Peyer's patch (tissue), 4 donors: ENCODE data around the gene FAM174C. TPM values are rescaled to one million over a fixed set of nuclear protein-coding genes. Genes with fewer than 3 reads are reported as not detected.
"Not testable (repeated sequence)": the region's sequence is repeated elsewhere in the genome, so short reads cannot be mapped to it uniquely, and the experiment has no call there.

Experiments used
- DNase-seq, 3 donors: peaks; one replicate each; pipeline ENCODE4 v3.0.0-alpha.2; 2017 to 2019
- H3K27ac ChIP-seq, 4 donors: fragments of 200-600 bp; sonication (generic); one replicate each; pipeline ENCODE4 v1.5.1; 2016 to 2019
- H3K27me3 ChIP-seq, 2 donors: fragments of 200-600 bp; sonication (generic); one replicate each; pipeline ENCODE4 v1.5.1; 2019
- H3K36me3 ChIP-seq, 3 donors: fragments of 200-600 bp; sonication (generic); one replicate each; pipeline ENCODE4 v1.5.1; 2016 to 2019
- H3K4me1 ChIP-seq, 4 donors: fragments of 200-600 bp; sonication (generic); one replicate each; pipeline ENCODE4 v1.5.1; 2016 to 2019
- H3K4me3 ChIP-seq, 4 donors: fragments of 200-600 bp; sonication (generic); 1 replicate in 3 of 4; 2 replicates in 1 of 4; pipeline ENCODE4 v1.5.1; 2016 to 2019; ENCODE audit warnings: mild to moderate bottlenecking in 1 of 4
- H3K9me3 ChIP-seq, 4 donors: fragments of 200-600 bp; sonication (generic); one replicate each; pipeline ENCODE4 v1.5.1; 2016 to 2019; ENCODE audit warnings: mild to moderate bottlenecking in 1 of 4
- CTCF ChIP-seq, 6 experiments: fragments of 450-650 bp in 4 of 6; fragments of 200-600 bp in 2 of 6; sonication (generic) in 1 of 6; IDR thresholded peaks; one replicate each; pipeline ENCODE4 v1.5.1; 2017 to 2019; ENCODE audit warnings: antibody characterized with exemption in 6 of 6, mild to moderate bottlenecking in 3 of 6, moderate library complexity in 1 of 6
- POLR2A ChIP-seq, 2 donors: fragments of 450-650 bp; IDR thresholded peaks; one replicate each; pipeline ENCODE4 v1.5.1; 2017; ENCODE audit warnings: antibody characterized with exemption in 2 of 2, mild to moderate bottlenecking in 2 of 2, moderate library complexity in 2 of 2
- total RNA-seq, 4 donors: library from RNA; depleted of rRNA; stranded (reverse); fragments of >200 nt; gene quantifications; one replicate each; pipeline ENCODE4 v1.1.0, GENCODE V29; 2016

FAM174C gene
- total RNA-seq, 4 donors from 2014 or later, result 39.6 to 87.7 (median 80.0) TPM

- no peak overlapping the region for H3K4me3 ChIP-seq
- H3K27ac ChIP-seq, result no peak overlapping the region
- H3K27me3 ChIP-seq, result peaks cover 0 to 16% of the 10 kb centered on the region in 2 donors
- no peak for TF ChIP-seq CTCF (IDR thresholded peaks at IDR 0.05)
- TF ChIP-seq POLR2A (IDR thresholded peaks at IDR 0.05), result no peak
- no peaks in the 10 kb centered on the region for H3K36me3 ChIP-seq
- no peak for DNase-seq
- peaks cover 0 to 10% (median 2%) of the 10 kb centered on the region in 4 donors for H3K4me1 ChIP-seq
- no peaks in the 10 kb centered on the region for H3K9me3 ChIP-seq
Measured at GRCh38 chr19:1317274-1318003, 42.1 kb downstream of the FAM174C start.

- peaks cover 0 to 10% (median 2%) of the 10 kb centered on the region in 4 donors for H3K4me1 ChIP-seq
- no peaks in the 10 kb centered on the region for H3K9me3 ChIP-seq
- DNase-seq, result no peak
- no peaks in the 10 kb centered on the region for H3K36me3 ChIP-seq
- H3K27me3 ChIP-seq, result peaks cover 0 to 16% of the 10 kb centered on the region in 2 donors
- no peak overlapping the region for H3K27ac ChIP-seq
- no peak for TF ChIP-seq CTCF (IDR thresholded peaks at IDR 0.05)
- TF ChIP-seq POLR2A (IDR thresholded peaks at IDR 0.05), result no peak
- H3K4me3 ChIP-seq, result no peak overlapping the region
Measured at GRCh38 chr19:1318678-1319471, 43.5 kb downstream of the FAM174C start.

- DNase-seq, H3K36me3 ChIP-seq, H3K9me3 ChIP-seq, H3K27ac ChIP-seq, H3K4me3 ChIP-seq: not testable (repeated sequence)
- Histone ChIP-seq H3K4me1 (peaks cover 0 to 17% (median 9%) of the 10 kb centered on the region in 4 donors), H3K27me3 (peaks cover 0 to 24% of the 10 kb centered on the region in 2 donors)
Measured at GRCh38 chr19:1320282-1320650, 44.9 kb downstream of the FAM174C start.

- Histone ChIP-seq H3K9me3 (no peaks in the 10 kb centered on the region), H3K4me3 (no peak overlapping the region), H3K27ac (no peak overlapping the region), H3K27me3 (peaks cover 0 to 22% of the 10 kb centered on the region in 2 donors), H3K36me3 (no peaks in the 10 kb centered on the region), H3K4me1 (peaks cover 0 to 11% (median 9%) of the 10 kb centered on the region in 4 donors)
- TF ChIP-seq CTCF (IDR thresholded peaks at IDR 0.05) (no peak), POLR2A (IDR thresholded peaks at IDR 0.05) (no peak)
- DNase-seq, result no peak
Measured at GRCh38 chr19:1321539-1321938, 46.2 kb downstream of the FAM174C start.

- Histone ChIP-seq H3K4me1 (peaks cover 0 to 11% (median 9%) of the 10 kb centered on the region in 4 donors), H3K9me3 (no peaks in the 10 kb centered on the region), H3K27me3 (peaks cover 0 to 14% of the 10 kb centered on the region in 2 donors), H3K4me3 (no peak overlapping the region), H3K36me3 (no peaks in the 10 kb centered on the region), H3K27ac (no peak overlapping the region)
- DNase-seq, result no peak
- no peak for TF ChIP-seq CTCF (IDR thresholded peaks at IDR 0.05)
- no peak for TF ChIP-seq POLR2A (IDR thresholded peaks at IDR 0.05)
Measured at GRCh38 chr19:1322198-1322981, 47.1 kb downstream of the FAM174C start.
